GM12891 (cell line): ENCODE results near the gene SNAI3.

Source experiments
- DNase-seq: peaks from one replicate; pipeline ENCODE4 v3.0.0; 2011; ENCODE audit warnings: low spot score; ENCODE audit not compliant: insufficient read length
- FAIRE-seq: peaks from 2 replicates; lab custom pipeline; 2011; peaks lifted over from hg19 to GRCh38; lab: Jason Lieb, UNC
- PAX5 ChIP-seq: IDR thresholded peaks from 2 replicates; pipeline ENCODE4 v1.6.1; 2011; ENCODE audit warnings: low read length, moderate library complexity, mild to moderate bottlenecking; ENCODE audit not compliant: insufficient read depth, severe bottlenecking
- POLR2A ChIP-seq: IDR thresholded peaks from 2 replicates; pipeline ENCODE4 v1.6.1; 2011; ENCODE audit warnings: low read depth, low read length, control low read depth
- POLR2AphosphoS5 ChIP-seq: IDR thresholded peaks from 2 replicates; pipeline ENCODE4 v1.6.1; 2011; ENCODE audit warnings: low read depth, low read length, control low read depth
- POU2F2 ChIP-seq: IDR thresholded peaks from 2 replicates; pipeline ENCODE4 v1.6.1; 2011; ENCODE audit warnings: low read depth, mild to moderate bottlenecking, control low read depth, low read length, moderate library complexity
- SPI1 ChIP-seq: IDR thresholded peaks from 2 replicates; pipeline ENCODE4 v1.6.1; 2011; ENCODE audit warnings: low read depth, low read length, control low read depth
- TAF1 ChIP-seq: IDR thresholded peaks from 2 replicates; pipeline ENCODE4 v1.6.1; 2011; ENCODE audit warnings: low read depth, low read length, control low read depth

SNAI3 gene

GRCh38 chr16:88662843-88663606 lies 23.3 kb downstream of the SNAI3 start, which contains the start of gene MVD:
Gene MVD, minus strand, starts transcription at chr16:88663091. Its CDS starts 11 bp downstream, at chr16:88663080.
- TF ChIP-seq SPI1 (no peak), TAF1 (peak; percentile 63; the same call in 1 of the 2 replicates), PAX5 (no peak), POLR2A (peak; percentile 76), POLR2AphosphoS5 (peak; percentile 64)
- peak; percentile 100 for DNase-seq
- FAIRE-seq = peak; percentile 100

GRCh38 chr16:88662222-88662842 lies 24.0 kb downstream of the SNAI3 start:
- TF ChIP-seq POU2F2 (0 out of 2 replicates have a peak, but pooled peaks have one; percentile 42), POLR2AphosphoS5 (no peak)
- FAIRE-seq (peak; percentile 35), DNase-seq (no peak)

- TF ChIP-seq TAF1 (no peak), POLR2A (no peak), POLR2AphosphoS5 (no peak), POU2F2 (no peak), SPI1 (no peak), PAX5 (no peak)
- DNase-seq (no peak), FAIRE-seq (no peak)
Observed at GRCh38 chr16:88661468-88661867, 24.8 kb downstream of the SNAI3 start.

- DNase-seq = no peak
- no peak for TF ChIP-seq PAX5
- TF ChIP-seq TAF1 = no peak
- no peak for TF ChIP-seq POLR2AphosphoS5
- no peak for TF ChIP-seq POU2F2
- TF ChIP-seq POLR2A = no peak
- TF ChIP-seq SPI1 = no peak
- no peak for FAIRE-seq
Observed at GRCh38 chr16:88659160-88659559, 27.1 kb downstream of the SNAI3 start.

- DNase-seq (no peak), FAIRE-seq (no peak)
- TF ChIP-seq PAX5 = no peak
- no peak for TF ChIP-seq POU2F2
- TF ChIP-seq SPI1 = no peak
- no peak for TF ChIP-seq POLR2A
- TF ChIP-seq POLR2AphosphoS5 = no peak
- TF ChIP-seq TAF1 = no peak
Observed at GRCh38 chr16:88658714-88659113, 27.6 kb downstream of the SNAI3 start.

GRCh38 chr16:88657371-88657770 lies 28.9 kb downstream of the SNAI3 start:
- no peak for TF ChIP-seq TAF1
- TF ChIP-seq POLR2A = no peak
- 0 out of 2 replicates have a peak, but pooled peaks have one; percentile 27 for TF ChIP-seq POLR2AphosphoS5
- no peak for DNase-seq
- FAIRE-seq = no peak

GRCh38 chr16:88656291-88656980 lies 29.9 kb downstream of the SNAI3 start:
- no peak for DNase-seq
- FAIRE-seq = no peak
- TF ChIP-seq POLR2A (no peak), PAX5 (no peak), TAF1 (no peak)

GRCh38 chr16:88655733-88656281 lies 30.5 kb downstream of the SNAI3 start:
- DNase-seq (no peak), FAIRE-seq (no peak)
- TF ChIP-seq PAX5 (no peak), SPI1 (no peak), POLR2AphosphoS5 (no peak), POU2F2 (no peak), TAF1 (no peak), POLR2A (no peak)

GRCh38 chr16:88655053-88655732 lies 31.1 kb downstream of the SNAI3 start:
- TF ChIP-seq POLR2A = no peak
- no peak for FAIRE-seq
- DNase-seq = no peak
